ENCODE data around the gene DOCK1. TPM values are rescaled to one million over a fixed set of nuclear protein-coding genes. Genes with fewer than 3 reads are reported as not detected.
A peak's percentile ranks its signal among the peaks of the same experiment; 100 is the strongest.

DOCK1 gene
- total RNA-seq, 4 donors from 2014 or later: 31.3 to 82.3 (median 44.1) TPM

DNA sequence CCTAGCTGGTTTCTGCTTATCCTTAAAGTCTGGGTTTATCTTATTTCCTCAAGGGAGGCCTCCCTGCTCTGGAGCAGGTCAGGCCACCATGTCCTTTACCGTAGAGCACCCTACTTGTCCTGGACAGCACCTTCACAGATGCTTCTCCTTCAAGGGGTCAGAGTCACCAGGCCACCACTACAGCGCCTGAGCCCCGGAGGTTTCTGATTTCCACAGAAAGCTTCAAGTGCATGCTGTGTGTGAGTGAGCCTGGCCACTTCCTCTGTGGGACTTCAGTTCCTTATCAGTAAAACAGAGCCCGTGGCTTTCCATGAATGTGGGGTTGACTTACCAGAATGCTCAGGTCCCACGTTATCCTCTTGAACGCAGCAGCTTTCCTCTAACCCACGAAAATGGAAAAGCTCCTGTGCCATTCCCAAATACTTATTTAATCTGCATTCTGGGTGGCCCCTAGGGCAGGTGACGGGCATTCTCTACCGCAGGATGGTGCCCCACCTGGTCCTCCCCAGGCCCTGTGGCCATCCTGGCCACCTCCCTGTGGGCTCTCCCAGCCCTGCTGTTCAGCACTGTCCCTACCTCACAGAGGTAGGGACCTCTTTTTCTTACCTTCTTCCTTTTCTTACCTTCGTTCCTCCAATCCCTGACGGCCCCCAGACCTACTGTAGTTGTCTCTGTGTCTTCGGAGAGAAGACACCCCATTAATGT lies 1.4 kb upstream of the DOCK1 start:
- DNase-seq (ENCODE audit: low spot score) (no peak), ATAC-seq (ENCODE audit: low FRiP score) (no peak)
- TF ChIP-seq, protein P1, sequence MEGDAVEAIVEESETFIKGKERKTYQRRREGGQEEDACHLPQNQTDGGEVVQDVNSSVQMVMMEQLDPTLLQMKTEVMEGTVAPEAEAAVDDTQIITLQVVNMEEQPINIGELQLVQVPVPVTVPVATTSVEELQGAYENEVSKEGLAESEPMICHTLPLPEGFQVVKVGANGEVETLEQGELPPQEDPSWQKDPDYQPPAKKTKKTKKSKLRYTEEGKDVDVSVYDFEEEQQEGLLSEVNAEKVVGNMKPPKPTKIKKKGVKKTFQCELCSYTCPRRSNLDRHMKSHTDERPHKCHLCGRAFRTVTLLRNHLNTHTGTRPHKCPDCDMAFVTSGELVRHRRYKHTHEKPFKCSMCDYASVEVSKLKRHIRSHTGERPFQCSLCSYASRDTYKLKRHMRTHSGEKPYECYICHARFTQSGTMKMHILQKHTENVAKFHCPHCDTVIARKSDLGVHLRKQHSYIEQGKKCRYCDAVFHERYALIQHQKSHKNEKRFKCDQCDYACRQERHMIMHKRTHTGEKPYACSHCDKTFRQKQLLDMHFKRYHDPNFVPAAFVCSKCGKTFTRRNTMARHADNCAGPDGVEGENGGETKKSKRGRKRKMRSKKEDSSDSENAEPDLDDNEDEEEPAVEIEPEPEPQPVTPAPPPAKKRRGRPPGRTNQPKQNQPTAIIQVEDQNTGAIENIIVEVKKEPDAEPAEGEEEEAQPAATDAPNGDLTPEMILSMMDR (IDR thresholded peaks at IDR 0.05): no peak

DNA sequence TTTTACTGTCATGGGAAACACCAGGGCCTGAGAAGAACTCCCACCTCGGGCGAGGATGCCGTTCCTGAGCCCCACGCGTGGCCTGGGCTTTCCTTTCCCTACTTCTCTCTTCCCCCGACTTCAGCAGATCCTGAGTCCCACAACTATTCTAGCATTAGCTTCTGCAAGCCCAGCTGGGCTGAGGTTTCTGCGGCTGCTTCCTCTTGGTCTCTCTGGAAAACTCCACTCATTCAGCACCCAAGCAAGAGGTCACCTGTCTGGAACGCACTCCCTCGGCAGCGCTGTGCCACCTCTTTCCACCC lies 761 bp upstream of the DOCK1 start:
- TF ChIP-seq, protein P1 (IDR thresholded peaks at IDR 0.05): no peak
- ATAC-seq (ENCODE audit: low FRiP score) (no peak), DNase-seq (ENCODE audit: low spot score) (no peak)

DNA sequence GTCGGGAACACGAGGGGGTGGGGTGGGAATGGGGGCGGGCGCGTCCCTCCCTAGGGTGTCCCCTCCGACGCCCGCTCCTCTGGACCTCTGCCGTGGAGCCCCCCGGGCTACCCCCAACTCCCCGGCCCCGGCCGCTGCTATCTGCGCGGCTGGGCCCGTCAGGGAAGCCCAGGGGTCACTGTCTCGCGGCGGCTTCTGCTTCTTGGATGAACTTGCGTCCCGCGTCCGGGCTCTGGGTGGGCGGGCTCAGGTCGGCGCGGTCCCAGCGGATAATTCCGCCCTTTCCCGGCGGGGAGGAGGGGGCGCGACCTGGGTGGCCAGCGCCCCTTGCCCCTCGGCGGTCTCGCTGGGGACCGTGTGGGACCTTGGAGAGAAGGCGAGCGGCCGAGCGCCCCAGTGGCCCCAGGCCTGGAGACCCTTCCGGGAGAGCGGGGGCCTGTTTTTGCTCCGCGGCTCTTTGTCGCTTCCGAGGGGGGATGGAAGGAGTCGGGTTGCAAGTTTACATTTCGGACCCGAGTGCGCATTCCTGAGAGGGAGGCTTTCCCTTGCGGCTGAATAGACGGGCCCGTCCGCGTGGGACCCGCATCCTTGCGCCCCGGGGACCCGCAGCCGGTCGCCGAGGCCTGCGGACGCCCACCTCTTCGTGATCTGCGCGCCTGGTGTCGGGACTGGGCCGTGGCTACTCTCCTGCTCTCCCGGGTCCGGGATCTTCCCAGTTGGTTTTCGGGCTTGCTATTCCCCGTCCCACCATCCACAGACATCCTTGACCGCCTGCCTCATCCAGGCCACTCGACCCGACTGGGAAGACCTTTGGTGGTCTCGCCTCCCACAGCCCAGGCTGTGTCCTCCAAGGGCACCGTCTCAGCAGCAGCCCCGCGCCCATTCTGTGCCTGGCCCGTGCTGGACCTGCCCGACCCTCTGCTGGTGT lies 812 bp downstream of the DOCK1 start:
- ATAC-seq (ENCODE audit: low FRiP score): peak; percentile 38

DNA sequence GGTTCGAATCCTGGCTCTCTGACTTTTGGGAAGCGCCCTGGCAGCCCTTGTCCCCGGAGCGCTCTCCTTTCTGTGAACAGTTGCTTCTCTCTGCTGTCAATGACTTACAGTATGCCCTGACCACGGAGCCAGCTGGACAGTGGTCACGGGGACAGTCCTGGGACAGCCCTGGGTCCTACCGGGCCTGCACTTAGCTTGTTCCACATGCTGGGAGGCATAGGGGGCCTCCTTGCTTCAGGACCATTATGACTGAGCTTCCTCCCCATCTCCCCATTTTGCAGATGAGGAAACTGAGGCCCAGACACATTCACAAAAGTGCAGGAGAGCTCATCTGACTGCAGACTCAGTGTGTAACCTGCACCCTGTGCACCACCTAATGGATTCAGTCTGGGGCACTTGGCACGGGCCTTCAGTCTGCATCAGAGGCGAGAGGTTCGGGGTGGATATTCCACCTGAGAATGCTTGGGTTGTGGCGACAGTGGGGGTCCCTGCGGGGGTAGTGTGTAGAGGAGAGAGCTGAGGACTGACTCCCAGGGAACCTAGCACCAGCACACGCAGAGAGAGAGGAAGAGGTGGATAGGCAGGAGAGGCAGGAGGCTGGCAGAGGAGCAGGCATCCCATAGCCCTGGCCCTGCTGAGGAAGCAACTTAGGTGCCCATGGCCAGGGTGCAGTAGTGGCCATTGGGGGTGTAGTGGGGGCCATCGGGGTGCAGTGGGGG lies 1.6 kb downstream of the DOCK1 start:
- TF ChIP-seq, protein P1 (IDR thresholded peaks at IDR 0.05): no peak
- no peak for DNase-seq (ENCODE audit: low spot score)
- ATAC-seq (ENCODE audit: low FRiP score): no peak

More for the DNA sequence above, 812 bp downstream of the DOCK1 start:
- TF ChIP-seq, protein P1 (IDR thresholded peaks at IDR 0.05): no peak
- DNase-seq (ENCODE audit: low spot score): no peak

DNA sequence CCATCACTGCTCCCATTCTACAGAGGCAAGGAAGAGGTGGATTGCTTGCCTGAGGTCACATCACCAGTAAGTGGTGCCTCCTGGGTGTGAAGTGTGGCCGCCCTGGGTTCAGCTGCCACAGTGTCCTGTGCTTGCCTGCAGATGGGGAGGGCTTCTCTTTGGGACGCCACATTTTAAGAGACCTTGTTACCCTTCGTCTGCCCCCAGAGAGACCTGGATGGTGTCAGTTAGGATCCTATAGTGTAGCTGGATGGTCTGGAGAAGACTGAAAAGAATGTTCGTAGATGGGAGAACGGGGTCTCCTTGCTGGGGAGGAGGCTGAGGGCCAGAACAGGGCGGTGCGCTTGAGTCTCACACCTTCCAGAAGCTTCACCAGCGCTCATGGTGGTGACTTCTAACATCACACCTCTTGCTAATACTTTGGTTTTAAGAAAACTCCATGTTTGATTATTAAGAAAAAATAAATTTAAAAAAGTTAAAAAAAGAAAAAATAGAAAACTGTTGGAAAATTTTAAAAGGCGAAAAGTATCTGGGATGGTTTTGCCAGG lies 2.3 kb downstream of the DOCK1 start:
- DNase-seq (ENCODE audit: low spot score) (no peak), ATAC-seq (ENCODE audit: low FRiP score) (no peak)
- TF ChIP-seq, protein P1 (IDR thresholded peaks at IDR 0.05): no peak

DNA sequence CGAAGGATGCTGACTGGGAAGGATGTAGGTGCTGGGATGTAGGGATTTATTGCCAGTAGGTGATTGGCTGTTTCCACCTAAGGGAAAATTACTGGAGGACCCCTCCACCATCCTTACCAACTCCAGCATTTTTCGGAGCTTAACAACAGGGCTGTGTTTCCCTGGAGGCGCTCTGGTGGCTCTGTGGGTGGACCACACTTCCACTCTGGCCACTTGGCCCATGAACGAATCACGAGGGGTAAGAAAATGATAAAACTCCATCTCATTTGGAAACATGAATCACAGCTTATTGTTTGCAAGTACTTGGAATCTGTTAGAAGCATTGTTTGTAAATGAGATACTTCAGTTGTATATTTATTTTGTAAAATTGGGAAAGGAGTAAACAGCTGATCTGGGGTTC lies 3.0 kb downstream of the DOCK1 start:
- TF ChIP-seq, protein P1 (IDR thresholded peaks at IDR 0.05): no peak
- DNase-seq (ENCODE audit: low spot score) (no peak), ATAC-seq (ENCODE audit: low FRiP score) (no peak)

All from omental fat pad (tissue), 4 donors.